ENCODE data around the gene TEX47.

The TEX47 gene

GRCh38 chr7:88795553-88795952 lies at the start of gene TEX47:
TEX47 (minus strand) TSS chr7:88795737; CDS start chr7:88794942, 795 bp downstream.
- no peaks in the 10 kb centered on the region for H3K36me3 ChIP-seq (ENCODE audit: insufficient read depth, low read length)
- no peaks in the 10 kb centered on the region for H3K27me3 ChIP-seq (ENCODE audit: insufficient read depth, low read length)
- no peak within 1 kb of the TSS for H3K27ac ChIP-seq (ENCODE audit: low read depth, low read length)
- no peaks in the 10 kb centered on the region for H3K4me1 ChIP-seq (ENCODE audit: control insufficient read depth, insufficient read depth, low read length, unreplicated experiment)
- no peaks in the 10 kb centered on the region for H3K79me2 ChIP-seq (ENCODE audit: control insufficient read depth, insufficient read depth, low read length, unreplicated experiment)
- no peak within 1 kb of the TSS for H2AFZ ChIP-seq (ENCODE audit: low read length, unreplicated experiment)
- H3K4me3 ChIP-seq (ENCODE audit: low read depth, low read length): no peak within 1 kb of the TSS

- Histone ChIP-seq H3K79me2 (ENCODE audit: control insufficient read depth, insufficient read depth, low read length, unreplicated experiment) (no peaks in the 10 kb centered on the region), H3K4me3 (ENCODE audit: low read depth, low read length) (no peak overlapping the region), H3K27me3 (ENCODE audit: insufficient read depth, low read length) (no peaks in the 10 kb centered on the region), H3K4me1 (ENCODE audit: control insufficient read depth, insufficient read depth, low read length, unreplicated experiment) (no peaks in the 10 kb centered on the region), H2AFZ (ENCODE audit: low read length, unreplicated experiment) (no peak overlapping the region), H3K27ac (ENCODE audit: low read depth, low read length) (no peak overlapping the region), H3K36me3 (ENCODE audit: insufficient read depth, low read length) (no peaks in the 10 kb centered on the region)
Observed at GRCh38 chr7:88845091-88845490, 49.6 kb upstream of the TEX47 start.

- H3K79me2 ChIP-seq (ENCODE audit: control insufficient read depth, insufficient read depth, low read length, unreplicated experiment): no peaks in the 10 kb centered on the region
- no peaks in the 10 kb centered on the region for H3K4me1 ChIP-seq (ENCODE audit: control insufficient read depth, insufficient read depth, low read length, unreplicated experiment)
- H3K27me3 ChIP-seq (ENCODE audit: insufficient read depth, low read length): no peaks in the 10 kb centered on the region
- no peaks in the 10 kb centered on the region for H3K36me3 ChIP-seq (ENCODE audit: insufficient read depth, low read length)
- H2AFZ ChIP-seq (ENCODE audit: low read length, unreplicated experiment): no peak overlapping the region
- no peak overlapping the region for H3K27ac ChIP-seq (ENCODE audit: low read depth, low read length)
- no peak overlapping the region for H3K4me3 ChIP-seq (ENCODE audit: low read depth, low read length)
Observed at GRCh38 chr7:88842201-88842600, 46.7 kb upstream of the TEX47 start.

GRCh38 chr7:88835147-88835728 lies 39.7 kb upstream of the TEX47 start:
- no peaks in the 10 kb centered on the region for H3K27me3 ChIP-seq (ENCODE audit: insufficient read depth, low read length)
- H3K4me1 ChIP-seq (ENCODE audit: control insufficient read depth, insufficient read depth, low read length, unreplicated experiment): no peaks in the 10 kb centered on the region
- no peak overlapping the region for H3K4me3 ChIP-seq (ENCODE audit: low read depth, low read length)
- no peak overlapping the region for H2AFZ ChIP-seq (ENCODE audit: low read length, unreplicated experiment)
- no peaks in the 10 kb centered on the region for H3K79me2 ChIP-seq (ENCODE audit: control insufficient read depth, insufficient read depth, low read length, unreplicated experiment)
- H3K27ac ChIP-seq (ENCODE audit: low read depth, low read length): no peak overlapping the region
- no peaks in the 10 kb centered on the region for H3K36me3 ChIP-seq (ENCODE audit: insufficient read depth, low read length)

- Histone ChIP-seq H3K79me2 (ENCODE audit: control insufficient read depth, insufficient read depth, low read length, unreplicated experiment) (no peaks in the 10 kb centered on the region), H3K4me3 (ENCODE audit: low read depth, low read length) (no peak overlapping the region), H3K27ac (ENCODE audit: low read depth, low read length) (no peak overlapping the region), H3K4me1 (ENCODE audit: control insufficient read depth, insufficient read depth, low read length, unreplicated experiment) (no peaks in the 10 kb centered on the region), H3K27me3 (ENCODE audit: insufficient read depth, low read length) (no peaks in the 10 kb centered on the region), H3K36me3 (ENCODE audit: insufficient read depth, low read length) (no peaks in the 10 kb centered on the region), H2AFZ (ENCODE audit: low read length, unreplicated experiment) (no peak overlapping the region)
Observed at GRCh38 chr7:88826222-88826621, 30.7 kb upstream of the TEX47 start.

GRCh38 chr7:88818552-88818951 lies 23.0 kb upstream of the TEX47 start:
- Histone ChIP-seq H3K27me3 (ENCODE audit: insufficient read depth, low read length) (no peaks in the 10 kb centered on the region), H3K4me3 (ENCODE audit: low read depth, low read length) (no peak overlapping the region), H3K4me1 (ENCODE audit: control insufficient read depth, insufficient read depth, low read length, unreplicated experiment) (no peaks in the 10 kb centered on the region), H2AFZ (ENCODE audit: low read length, unreplicated experiment) (no peak overlapping the region), H3K27ac (ENCODE audit: low read depth, low read length) (no peak overlapping the region), H3K79me2 (ENCODE audit: control insufficient read depth, insufficient read depth, low read length, unreplicated experiment) (no peaks in the 10 kb centered on the region), H3K36me3 (ENCODE audit: insufficient read depth, low read length) (no peaks in the 10 kb centered on the region)

GRCh38 chr7:88806280-88807037 lies 10.9 kb upstream of the TEX47 start:
- Histone ChIP-seq H3K79me2 (ENCODE audit: control insufficient read depth, insufficient read depth, low read length, unreplicated experiment) (no peaks in the 10 kb centered on the region), H3K4me1 (ENCODE audit: control insufficient read depth, insufficient read depth, low read length, unreplicated experiment) (no peaks in the 10 kb centered on the region), H3K27ac (ENCODE audit: low read depth, low read length) (no peak overlapping the region), H3K36me3 (ENCODE audit: insufficient read depth, low read length) (no peaks in the 10 kb centered on the region), H2AFZ (ENCODE audit: low read length, unreplicated experiment) (no peak overlapping the region), H3K4me3 (ENCODE audit: low read depth, low read length) (no peak overlapping the region), H3K27me3 (ENCODE audit: insufficient read depth, low read length) (no peaks in the 10 kb centered on the region)

- Histone ChIP-seq H3K27ac (ENCODE audit: low read depth, low read length) (no peak overlapping the region), H3K27me3 (ENCODE audit: insufficient read depth, low read length) (no peaks in the 10 kb centered on the region), H3K4me1 (ENCODE audit: control insufficient read depth, insufficient read depth, low read length, unreplicated experiment) (no peaks in the 10 kb centered on the region), H3K79me2 (ENCODE audit: control insufficient read depth, insufficient read depth, low read length, unreplicated experiment) (no peaks in the 10 kb centered on the region), H3K4me3 (ENCODE audit: low read depth, low read length) (no peak overlapping the region), H2AFZ (ENCODE audit: low read length, unreplicated experiment) (no peak overlapping the region), H3K36me3 (ENCODE audit: insufficient read depth, low read length) (no peaks in the 10 kb centered on the region)
Observed at GRCh38 chr7:88801046-88801445, 5.5 kb upstream of the TEX47 start.

GRCh38 chr7:88792361-88792760 lies 3.2 kb downstream of the TEX47 start:
- Histone ChIP-seq H3K4me3 (ENCODE audit: low read depth, low read length) (no peak overlapping the region), H3K27ac (ENCODE audit: low read depth, low read length) (no peak overlapping the region), H3K79me2 (ENCODE audit: control insufficient read depth, insufficient read depth, low read length, unreplicated experiment) (no peaks in the 10 kb centered on the region), H3K27me3 (ENCODE audit: insufficient read depth, low read length) (no peaks in the 10 kb centered on the region), H3K36me3 (ENCODE audit: insufficient read depth, low read length) (no peaks in the 10 kb centered on the region), H3K4me1 (ENCODE audit: control insufficient read depth, insufficient read depth, low read length, unreplicated experiment) (no peaks in the 10 kb centered on the region), H2AFZ (ENCODE audit: low read length, unreplicated experiment) (no peak overlapping the region)

- Histone ChIP-seq H3K36me3 (ENCODE audit: insufficient read depth, low read length) (no peaks in the 10 kb centered on the region), H2AFZ (ENCODE audit: low read length, unreplicated experiment) (no peak overlapping the region), H3K4me1 (ENCODE audit: control insufficient read depth, insufficient read depth, low read length, unreplicated experiment) (no peaks in the 10 kb centered on the region), H3K27me3 (ENCODE audit: insufficient read depth, low read length) (no peaks in the 10 kb centered on the region), H3K27ac (ENCODE audit: low read depth, low read length) (no peak overlapping the region), H3K79me2 (ENCODE audit: control insufficient read depth, insufficient read depth, low read length, unreplicated experiment) (no peaks in the 10 kb centered on the region), H3K4me3 (ENCODE audit: low read depth, low read length) (no peak overlapping the region)
Observed at GRCh38 chr7:88791891-88792290, 3.6 kb downstream of the TEX47 start.

- Histone ChIP-seq H3K4me1 (ENCODE audit: control insufficient read depth, insufficient read depth, low read length, unreplicated experiment) (no peaks in the 10 kb centered on the region), H2AFZ (ENCODE audit: low read length, unreplicated experiment) (no peak overlapping the region), H3K36me3 (ENCODE audit: insufficient read depth, low read length) (no peaks in the 10 kb centered on the region), H3K79me2 (ENCODE audit: control insufficient read depth, insufficient read depth, low read length, unreplicated experiment) (no peaks in the 10 kb centered on the region), H3K27me3 (ENCODE audit: insufficient read depth, low read length) (no peaks in the 10 kb centered on the region), H3K27ac (ENCODE audit: low read depth, low read length) (no peak overlapping the region), H3K4me3 (ENCODE audit: low read depth, low read length) (no peak overlapping the region)
Observed at GRCh38 chr7:88789480-88790064, 6.0 kb downstream of the TEX47 start.
